ENCODE measurements around the gene MKLN1.
"Not testable (repeated sequence)": the region's sequence is repeated elsewhere in the genome, so short reads cannot be mapped to it uniquely, and the experiment has no call there.

Gene MKLN1

DNA sequence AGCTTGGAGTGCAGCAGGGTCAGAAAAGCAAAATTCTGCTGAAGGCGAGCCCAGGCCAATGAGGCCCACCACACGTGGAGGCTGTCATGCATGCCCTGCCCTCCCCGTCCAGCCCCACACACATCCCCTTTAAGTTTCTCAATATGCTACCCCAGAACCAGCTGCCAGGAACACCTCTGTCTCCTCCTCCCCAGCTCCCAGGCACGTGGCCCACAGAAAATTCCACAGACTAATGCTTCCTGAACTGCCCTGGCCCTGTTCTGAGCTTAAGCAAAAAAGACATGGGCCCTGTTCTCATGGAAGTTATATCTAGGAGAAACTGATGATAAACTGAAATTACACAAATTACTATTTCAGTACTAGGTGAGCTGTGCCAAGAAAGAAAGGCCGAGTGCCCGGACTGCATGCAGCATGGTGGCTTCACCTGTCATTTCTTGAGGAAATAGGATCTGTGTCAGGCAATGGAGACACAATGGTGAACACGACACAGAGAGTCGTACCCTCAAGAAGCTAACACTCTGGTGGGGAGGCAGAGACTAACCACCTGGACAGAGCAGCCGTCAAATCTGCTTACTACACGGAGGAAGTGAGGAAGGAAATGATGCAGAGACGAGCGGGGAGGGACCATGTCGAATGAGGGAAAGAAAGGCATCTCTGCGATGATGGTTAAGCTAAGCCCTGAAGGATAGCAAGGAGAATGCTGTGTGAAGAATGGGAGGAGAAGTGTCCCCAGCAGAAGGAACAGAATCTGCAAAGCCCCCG, 184.3 kb downstream of the MKLN1 start:
- no peak for TF ChIP-seq CTCF (IDR thresholded peaks at IDR 0.05; ENCODE audit: low read length, missing control alignments)

DNA sequence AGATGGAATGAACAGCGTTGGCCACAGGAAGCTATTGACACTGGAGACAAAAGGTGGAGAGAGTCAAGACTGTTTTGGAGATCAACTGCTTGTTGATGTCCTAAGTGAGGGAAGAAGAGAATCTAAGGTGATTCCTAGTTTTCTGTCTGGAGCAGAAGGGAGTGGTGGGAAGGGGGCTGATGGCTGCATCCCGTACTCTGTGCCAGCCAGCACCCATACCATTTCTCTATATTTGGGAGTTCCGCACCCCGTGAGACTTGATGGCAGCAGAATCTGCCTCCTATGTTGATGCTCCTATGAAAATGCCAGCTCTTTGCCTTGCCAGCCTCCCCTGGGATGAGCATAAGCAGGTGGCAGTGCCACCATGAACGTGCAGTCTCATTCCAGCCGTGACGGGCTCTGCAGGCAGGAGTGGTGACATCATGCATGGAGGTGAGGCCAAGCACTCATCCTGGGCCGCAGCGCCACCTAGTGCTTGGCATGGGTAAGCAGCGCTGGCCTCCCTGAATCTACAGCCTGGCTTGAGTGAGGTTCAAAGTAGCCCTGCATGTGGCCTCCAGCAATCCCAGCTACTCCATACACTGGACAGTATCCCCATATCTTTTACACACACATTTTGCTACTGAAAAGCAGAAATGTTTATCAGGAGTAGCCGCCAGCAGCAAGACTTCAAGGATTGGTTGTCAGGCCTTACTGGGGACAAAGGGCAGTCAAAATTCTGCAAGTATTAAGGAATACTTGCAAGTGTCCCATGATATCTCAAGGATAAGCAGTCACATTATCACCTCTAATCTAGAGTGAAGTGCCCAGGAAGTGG, 185.8 kb downstream of the MKLN1 start:
- peak; percentile 87 for DNase-seq (ENCODE audit: low read depth)
- peak; percentile 98 for TF ChIP-seq CTCF (IDR thresholded peaks at IDR 0.05; ENCODE audit: low read length, missing control alignments)
- no peak overlapping the region for H3K4me3 ChIP-seq (replicated peaks; ENCODE audit: low read depth, low read length)

More for the DNA sequence above, 184.3 kb downstream of the MKLN1 start:
- peak; percentile 29 for DNase-seq (ENCODE audit: low read depth)
- no peak overlapping the region for H3K4me3 ChIP-seq (replicated peaks; ENCODE audit: low read depth, low read length)

GRCh38 chr7:131515471-131515870, 187.8 kb downstream of the MKLN1 start:
- not testable (repeated sequence) for H3K4me3 ChIP-seq (replicated peaks; ENCODE audit: low read depth, low read length); DNase-seq (ENCODE audit: low read depth)

GRCh38 chr7:131517218-131517923, 189.7 kb downstream of the MKLN1 start:
- DNase-seq (ENCODE audit: low read depth) = no peak
- no peak overlapping the region for H3K4me3 ChIP-seq (replicated peaks; ENCODE audit: low read depth, low read length)
- TF ChIP-seq CTCF (IDR thresholded peaks at IDR 0.05; ENCODE audit: low read length, missing control alignments) = no peak

- H3K4me3 ChIP-seq (replicated peaks; ENCODE audit: low read depth, low read length) = no peak overlapping the region
- DNase-seq (ENCODE audit: low read depth) = no peak
- no peak for TF ChIP-seq CTCF (IDR thresholded peaks at IDR 0.05; ENCODE audit: low read length, missing control alignments)
These were observed 190.9 kb downstream of the MKLN1 start for GRCh38 chr7:131518626-131519025.

- TF ChIP-seq CTCF (IDR thresholded peaks at IDR 0.05; ENCODE audit: low read length, missing control alignments) = no peak
- H3K4me3 ChIP-seq (replicated peaks; ENCODE audit: low read depth, low read length) = no peak overlapping the region
- DNase-seq (ENCODE audit: low read depth) = no peak
These were observed 194.0 kb downstream of the MKLN1 start for GRCh38 chr7:131521651-131522163.
